Activated CD4-positive, alpha-beta T cell treated with anti-CD3 and anti-CD28 coated beads for 24 hours (primary cell): Measurements from ENCODE around the gene IQGAP3.

Experiments used
- DNase-seq, 2 donors: peaks; one replicate each; pipeline ENCODE4 v3.0.0-alpha.2; 2020; ENCODE audit warnings: low read depth in 2 of 2

Gene IQGAP3

DNA sequence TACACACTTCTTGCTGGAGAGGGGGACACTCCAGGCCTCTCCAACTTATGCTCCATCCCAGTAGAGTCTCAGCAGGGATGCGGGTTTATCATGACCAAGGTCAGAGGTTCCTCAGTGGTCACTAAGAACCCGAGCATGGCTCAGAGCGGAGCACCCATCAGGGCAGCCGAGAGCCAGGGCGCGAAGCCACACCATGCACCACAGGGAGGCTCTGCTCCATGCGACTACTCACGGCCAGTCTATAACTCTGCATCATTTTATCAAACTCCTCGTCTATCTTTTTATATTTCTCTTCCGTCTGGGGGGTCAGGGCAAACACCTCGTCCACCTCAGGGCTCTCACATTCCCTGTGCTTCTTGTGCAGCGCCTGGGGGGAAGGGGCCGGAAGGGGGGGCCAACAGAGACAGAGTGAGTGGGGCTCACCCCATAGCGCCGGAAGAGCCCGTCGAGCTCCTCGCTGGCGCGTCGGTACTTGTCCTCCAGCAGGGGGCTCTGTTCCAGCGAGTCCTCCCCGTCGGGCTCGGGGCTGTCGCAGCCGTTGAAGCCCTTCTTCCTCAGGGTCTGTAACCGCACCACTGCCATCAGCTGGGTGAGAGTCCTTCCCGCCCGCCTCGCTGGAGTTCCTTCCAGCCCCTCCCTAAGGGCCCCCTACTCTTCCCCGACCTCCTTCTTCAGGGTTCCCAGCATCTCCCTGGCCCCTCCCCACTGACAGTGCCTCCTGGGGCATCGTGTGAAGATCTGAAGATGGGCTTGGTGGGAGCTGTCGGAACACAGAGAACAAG, 91.8 kb downstream of the IQGAP3 start:
- DNase-seq: peak; percentile 64 to 76

DNA sequence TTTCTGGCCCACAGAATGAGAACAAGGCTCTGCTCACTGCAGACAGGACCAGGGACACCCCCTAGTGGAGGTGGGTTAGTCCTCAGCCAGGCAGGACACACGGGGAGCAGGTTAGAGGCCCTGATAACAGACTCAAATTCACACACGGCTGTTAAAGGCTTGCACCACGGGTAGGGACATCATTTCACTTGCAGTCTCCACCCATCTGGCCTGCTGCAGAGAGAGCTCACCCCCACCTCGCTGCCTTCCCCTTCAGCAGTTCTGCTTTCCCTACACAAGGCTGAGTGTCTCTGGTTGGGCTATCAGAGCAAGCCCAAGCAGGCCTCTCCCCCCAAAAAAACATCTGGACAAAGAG, 92.4 kb downstream of the IQGAP3 start:
- no peak for DNase-seq

DNA sequence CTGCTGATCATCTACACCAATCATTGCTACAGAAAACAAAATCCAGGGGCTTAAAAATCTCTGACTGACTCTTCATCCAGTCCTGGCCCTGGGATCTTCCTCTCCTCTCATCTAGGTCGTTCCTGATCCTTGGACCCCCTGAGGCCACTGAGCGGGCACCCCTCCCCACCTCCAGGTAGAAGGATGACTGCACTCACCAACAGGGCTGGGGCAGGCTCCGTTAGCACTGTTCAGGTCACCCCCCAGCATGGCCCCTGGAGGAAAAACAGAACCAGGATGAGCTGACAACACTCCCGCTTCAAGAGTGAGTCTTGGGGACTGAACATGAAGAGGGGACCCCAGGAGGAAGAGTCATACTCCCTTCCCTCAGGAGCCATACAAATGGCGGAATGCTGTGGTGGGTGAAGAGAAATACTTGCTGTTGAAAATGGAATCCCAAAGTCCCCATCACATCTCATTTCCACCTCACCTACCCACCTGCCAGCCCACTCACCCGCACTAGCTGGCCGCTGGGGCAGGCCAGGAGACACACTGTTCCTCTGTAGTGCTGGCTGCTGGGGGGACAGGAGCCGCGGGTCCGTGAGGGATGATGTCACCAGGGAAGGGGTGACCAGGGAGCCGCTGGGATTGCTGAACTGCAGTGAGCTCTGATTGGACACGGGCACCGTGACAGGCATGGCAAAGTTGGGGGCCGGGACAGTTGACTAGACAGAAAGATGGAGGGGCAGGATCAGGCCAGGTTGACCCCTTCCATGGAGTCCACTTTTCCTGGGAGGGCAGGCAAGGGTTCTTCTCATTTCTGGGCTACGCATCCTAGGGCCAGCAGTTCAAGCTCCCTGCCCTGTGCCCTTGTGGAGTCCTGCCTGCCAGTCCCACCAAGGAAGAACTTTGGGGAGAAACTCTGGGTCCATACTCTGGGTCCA, 93.0 kb downstream of the IQGAP3 start:
- DNase-seq: no peak

DNA sequence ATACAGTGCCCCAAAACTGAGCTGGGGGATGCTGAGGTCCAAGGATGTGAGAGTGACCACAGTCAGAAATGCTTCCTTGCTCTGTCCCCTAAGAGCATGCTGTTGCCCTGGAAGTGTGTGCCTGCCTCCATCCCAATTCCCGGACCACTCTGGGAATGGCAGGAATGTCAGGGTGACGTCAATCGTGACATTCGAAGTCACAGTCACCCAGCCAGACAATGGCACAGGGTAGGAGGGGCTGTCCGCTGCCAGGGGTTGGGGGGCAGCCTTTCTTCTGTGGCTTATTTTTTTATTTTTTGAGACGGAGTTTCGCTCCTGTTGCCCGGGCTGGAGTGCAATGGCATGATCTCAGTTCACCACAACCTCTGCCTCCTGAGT, 94.1 kb downstream of the IQGAP3 start:
- DNase-seq: no peak

DNA sequence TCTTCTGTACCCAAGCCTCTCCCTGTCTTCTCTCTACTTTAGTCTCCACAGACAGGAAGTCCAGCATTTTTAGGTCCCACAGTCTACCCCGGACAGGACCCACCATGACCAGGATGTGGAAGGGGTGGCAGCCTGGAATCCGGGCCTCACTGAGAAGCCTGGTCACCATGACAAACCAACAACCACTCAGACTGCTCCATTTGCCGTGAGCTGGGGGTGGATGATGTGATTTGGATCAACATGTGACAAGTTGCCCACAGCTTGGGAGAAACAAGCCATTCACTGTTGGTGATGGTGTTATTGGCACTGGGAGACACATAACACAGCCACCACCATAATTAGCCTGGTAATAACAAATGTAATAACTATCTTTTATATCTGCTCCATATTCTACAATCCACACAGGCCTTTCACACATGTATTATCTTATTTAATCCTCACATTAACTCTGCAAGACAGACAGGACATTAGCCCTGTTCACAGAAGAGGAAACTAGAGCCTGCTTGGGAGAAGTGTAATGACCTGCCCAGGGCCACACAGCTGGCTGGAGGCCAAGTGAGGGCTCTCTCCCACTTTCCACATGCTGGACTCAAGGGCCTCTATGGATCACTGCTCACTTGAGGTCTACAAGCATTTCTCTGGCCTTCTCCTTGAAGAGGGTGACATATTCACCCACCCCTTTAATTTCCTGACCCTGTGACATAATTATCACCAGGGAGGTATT, 94.7 kb downstream of the IQGAP3 start:
- DNase-seq: no peak

DNA sequence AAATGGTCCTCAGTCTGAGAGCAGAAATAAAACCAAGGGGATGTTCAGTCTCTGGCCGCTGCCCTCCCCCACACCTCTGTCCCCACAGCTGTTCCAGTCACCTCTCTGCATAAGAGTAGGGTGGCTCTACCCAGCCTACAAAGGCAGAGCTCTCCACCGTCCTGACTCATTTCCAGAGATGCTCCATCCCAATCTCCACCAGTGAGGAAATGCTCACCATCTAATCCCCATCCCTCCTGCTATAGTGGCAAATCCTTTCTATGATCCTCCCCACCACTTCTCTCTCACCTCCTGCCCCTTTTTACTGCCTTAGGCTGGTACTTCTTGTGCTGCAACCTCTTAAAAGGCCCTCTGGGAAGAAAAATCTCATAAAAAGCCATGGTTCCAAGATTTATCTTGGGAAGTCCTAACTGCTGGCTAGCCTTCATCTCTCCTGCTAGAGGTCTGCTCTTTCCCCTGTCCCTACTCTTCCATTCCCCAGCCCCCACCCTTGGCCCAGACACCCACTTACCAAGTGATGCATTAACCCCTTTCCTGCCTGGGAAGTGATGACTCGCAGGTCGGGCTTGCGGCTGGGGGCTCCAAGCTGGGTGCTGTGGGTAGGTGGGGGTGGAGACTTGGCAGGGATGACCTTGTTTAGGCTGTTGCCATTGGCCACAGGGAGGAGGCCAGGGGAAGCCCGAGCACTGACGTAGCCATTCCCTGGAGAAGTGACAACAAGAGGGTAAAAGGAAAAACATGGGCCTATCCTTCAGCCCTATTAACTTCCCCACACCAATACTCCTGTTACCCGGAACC, 95.7 kb downstream of the IQGAP3 start:
- DNase-seq: no peak

DNA sequence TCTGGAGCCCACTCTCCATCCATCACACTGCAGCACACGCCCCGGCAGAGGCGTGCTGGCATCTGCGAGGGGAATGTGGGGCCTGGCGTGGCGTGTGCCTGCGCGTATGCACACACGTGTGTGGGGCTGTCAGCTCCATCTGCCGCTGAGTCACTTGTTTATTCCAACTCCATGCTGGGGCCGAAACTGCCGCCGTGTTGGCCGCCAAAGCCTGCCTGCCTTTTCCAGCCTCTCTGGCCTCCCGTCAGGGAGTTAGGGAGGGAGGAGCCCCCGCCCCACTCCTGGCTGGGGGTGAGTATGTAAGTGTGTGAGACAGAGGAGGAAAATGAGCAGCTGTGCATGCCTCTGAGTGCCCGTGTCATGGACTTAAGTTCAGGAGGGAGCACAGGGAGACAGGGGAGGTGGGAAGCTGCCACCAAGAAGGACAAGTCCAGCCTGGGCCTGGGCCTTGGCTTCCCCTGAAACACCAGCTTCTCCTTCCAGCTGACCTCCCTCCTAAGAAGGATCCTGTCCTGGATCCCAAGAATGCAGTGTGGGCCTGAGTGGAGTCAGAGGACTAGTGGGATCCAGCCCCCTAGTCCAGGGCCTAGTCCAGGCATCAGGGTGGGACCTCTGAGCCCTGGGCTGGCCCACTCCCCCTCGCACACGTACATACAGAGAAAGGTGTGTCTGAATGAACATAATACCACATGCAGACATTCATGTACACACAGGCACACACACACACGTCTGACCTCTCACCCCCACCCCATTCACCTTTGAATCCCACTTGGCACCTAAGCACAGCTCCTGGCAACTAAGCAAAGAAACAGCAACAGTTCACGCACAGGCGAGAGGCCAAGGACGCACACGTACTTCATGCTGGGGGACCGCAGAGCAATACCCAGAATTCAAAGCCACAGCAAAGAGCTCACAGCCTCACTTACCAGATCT, 96.5 kb downstream of the IQGAP3 start:
- DNase-seq: no peak
